Germinal center (tissue), 1 donor: ENCODE results near the gene SPATA13.
"Not testable (repeated sequence)": the region's sequence is repeated elsewhere in the genome, so short reads cannot be mapped to it uniquely, and the experiment has no call there.

Experiments
- DNase-seq: peaks from one replicate; pipeline ENCODE4 v3.0.0; 2012; ENCODE audit warnings: mixed read lengths, low spot score

The SPATA13 gene

GRCh38 chr13:24280720-24281119, 120.2 kb downstream of the SPATA13 start:
- peak; percentile 45 for DNase-seq

GRCh38 chr13:24281188-24282008, 120.9 kb downstream of the SPATA13 start:
- DNase-seq: no peak

GRCh38 chr13:24282256-24282655, 121.7 kb downstream of the SPATA13 start:
- DNase-seq: no peak

GRCh38 chr13:24284889-24285565, 124.5 kb downstream of the SPATA13 start:
- DNase-seq: no peak

GRCh38 chr13:24286624-24287023, 126.1 kb downstream of the SPATA13 start:
- no peak for DNase-seq

GRCh38 chr13:24287748-24288287, 127.3 kb downstream of the SPATA13 start:
- DNase-seq: no peak

- DNase-seq: no peak
Observed at GRCh38 chr13:24288870-24289269, 128.3 kb downstream of the SPATA13 start.

- no peak for DNase-seq
Observed at GRCh38 chr13:24290280-24290932, 129.9 kb downstream of the SPATA13 start.

- no peak for DNase-seq
Observed at GRCh38 chr13:24292481-24292880, 132.0 kb downstream of the SPATA13 start.

- no peak for DNase-seq
Observed at GRCh38 chr13:24293746-24294145, 133.2 kb downstream of the SPATA13 start.

- DNase-seq: no peak
Observed at GRCh38 chr13:24299488-24300114, 139.1 kb downstream of the SPATA13 start.

- DNase-seq: no peak
Observed at GRCh38 chr13:24301434-24301833, 140.9 kb downstream of the SPATA13 start.

GRCh38 chr13:24301911-24302310, 141.4 kb downstream of the SPATA13 start:
- DNase-seq: no peak

GRCh38 chr13:24304620-24305019, 144.1 kb downstream of the SPATA13 start:
- DNase-seq: no peak

- no peak for DNase-seq
Observed at GRCh38 chr13:24306632-24307031, 146.1 kb downstream of the SPATA13 start.

- no peak for DNase-seq
Observed at GRCh38 chr13:24307211-24308067, 146.9 kb downstream of the SPATA13 start.

GRCh38 chr13:24308068-24308445, 147.5 kb downstream of the SPATA13 start:
- DNase-seq: no peak

- DNase-seq: no peak
Observed at GRCh38 chr13:24308488-24309020, 148.0 kb downstream of the SPATA13 start.

- DNase-seq: not testable (repeated sequence)
Observed at GRCh38 chr13:24309300-24309699, 148.8 kb downstream of the SPATA13 start, which contains the start of gene C1QTNF9. Gene C1QTNF9, plus strand, starts transcription at chr13:24309580. Its CDS starts 6,424 bp downstream, at chr13:24316004.

GRCh38 chr13:24313439-24313838, 152.9 kb downstream of the SPATA13 start:
- DNase-seq: no peak

GRCh38 chr13:24317835-24318234, 157.3 kb downstream of the SPATA13 start:
- not testable (repeated sequence) for DNase-seq
